ENCODE results near the gene LTBP1. TPM values are rescaled to one million over a fixed set of nuclear protein-coding genes. Genes with fewer than 3 reads are reported as not detected.

Gene LTBP1
- total RNA-seq, 2 experiments from 2014 or later, result 61.1 to 82.6 TPM

GRCh38 chr2:33307659-33308270 lies 361.0 kb downstream of the LTBP1 start:
- no peaks in the 10 kb centered on the region for H3K79me2 ChIP-seq (ENCODE audit: insufficient read depth, low read depth, low read length)
- no peak for TF ChIP-seq EZH2phosphoT487 (IDR thresholded peaks at IDR 0.05; ENCODE audit: borderline replicate concordance, low read depth, low read length)
- TF ChIP-seq CTCF (conservative IDR thresholded peaks at IDR 0.05; ENCODE audit: low read length), result no peak
- POLR2A ChIA-PET, result interaction anchor here (0.9 kb wide), 1 partner anchor 22 kb away, joined by 3 read pairs; no protein-coding TSS in a partner anchor
- H3K4me3 ChIP-seq (ENCODE audit: low read depth, low read length, poor library complexity, severe bottlenecking), result no peak overlapping the region
- H3K9me3 ChIP-seq (ENCODE audit: low read length), result no peaks in the 10 kb centered on the region
- peaks cover 62% of the 10 kb centered on the region for H3K36me3 ChIP-seq (ENCODE audit: insufficient read depth, low read length)
- no TSS peak for BruUV-seq (replicated peaks)
- H3K4me1 ChIP-seq (ENCODE audit: insufficient read depth, low read length, poor library complexity, severe bottlenecking), result no peaks in the 10 kb centered on the region
- CTCF ChIA-PET (ENCODE audit: unreplicated experiment), result no interaction called here
- DNase-seq (ENCODE audit: low spot score), result no peak
- no peak overlapping the region for H3K4me2 ChIP-seq (ENCODE audit: low read length)
- no peak overlapping the region for H2AFZ ChIP-seq (ENCODE audit: low read length)
- no peak overlapping the region for H3K27ac ChIP-seq (ENCODE audit: low read depth, low read length, poor library complexity, severe bottlenecking)
- H3K9me2 ChIP-seq (ENCODE audit: insufficient read depth, low read length), result no peaks in the 10 kb centered on the region
- intact Hi-C loops (cut with micrococcal nuclease; ENCODE audit: unreplicated experiment), result no loop called here
- no peaks in the 10 kb centered on the region for H4K20me1 ChIP-seq (ENCODE audit: insufficient read depth, low read length)

- H3K79me2 ChIP-seq (ENCODE audit: insufficient read depth, low read depth, low read length), result no peaks in the 10 kb centered on the region
- no peaks in the 10 kb centered on the region for H4K20me1 ChIP-seq (ENCODE audit: insufficient read depth, low read length)
- BruUV-seq (replicated peaks), result no TSS peak
- CTCF ChIA-PET (ENCODE audit: unreplicated experiment), result no interaction called here
- intact Hi-C loops (cut with micrococcal nuclease; ENCODE audit: unreplicated experiment), result no loop called here
- no peak overlapping the region for H2AFZ ChIP-seq (ENCODE audit: low read length)
- no peaks in the 10 kb centered on the region for H3K9me3 ChIP-seq (ENCODE audit: low read length)
- DNase-seq (ENCODE audit: low spot score), result no peak
- H3K27ac ChIP-seq (ENCODE audit: low read depth, low read length, poor library complexity, severe bottlenecking), result no peak overlapping the region
- no peaks in the 10 kb centered on the region for H3K4me1 ChIP-seq (ENCODE audit: insufficient read depth, low read length, poor library complexity, severe bottlenecking)
- TF ChIP-seq CTCF (conservative IDR thresholded peaks at IDR 0.05; ENCODE audit: low read length) (no peak), EZH2phosphoT487 (IDR thresholded peaks at IDR 0.05; ENCODE audit: borderline replicate concordance, low read depth, low read length) (no peak)
- POLR2A ChIA-PET, result no interaction called here
- H3K36me3 ChIP-seq (ENCODE audit: insufficient read depth, low read length), result peaks cover 76% of the 10 kb centered on the region
- H3K4me3 ChIP-seq (ENCODE audit: low read depth, low read length, poor library complexity, severe bottlenecking), result no peak overlapping the region
- no peaks in the 10 kb centered on the region for H3K9me2 ChIP-seq (ENCODE audit: insufficient read depth, low read length)
- no peak overlapping the region for H3K4me2 ChIP-seq (ENCODE audit: low read length)
Observed at GRCh38 chr2:33312355-33312754, 365.6 kb downstream of the LTBP1 start.

- no peaks in the 10 kb centered on the region for H3K9me3 ChIP-seq (ENCODE audit: low read length)
- BruUV-seq (replicated peaks), result no TSS peak
- H4K20me1 ChIP-seq (ENCODE audit: insufficient read depth, low read length), result no peaks in the 10 kb centered on the region
- no peaks in the 10 kb centered on the region for H3K9me2 ChIP-seq (ENCODE audit: insufficient read depth, low read length)
- H3K4me1 ChIP-seq (ENCODE audit: insufficient read depth, low read length, poor library complexity, severe bottlenecking), result no peaks in the 10 kb centered on the region
- H3K36me3 ChIP-seq (ENCODE audit: insufficient read depth, low read length), result peaks cover 81% of the 10 kb centered on the region
- H3K4me3 ChIP-seq (ENCODE audit: low read depth, low read length, poor library complexity, severe bottlenecking), result no peak overlapping the region
- no peak for DNase-seq (ENCODE audit: low spot score)
- intact Hi-C loops (cut with micrococcal nuclease; ENCODE audit: unreplicated experiment), result no loop called here
- ChIA-PET POLR2A (no interaction called here), CTCF (ENCODE audit: unreplicated experiment) (no interaction called here)
- H3K27ac ChIP-seq (ENCODE audit: low read depth, low read length, poor library complexity, severe bottlenecking), result no peak overlapping the region
- TF ChIP-seq EZH2phosphoT487 (IDR thresholded peaks at IDR 0.05; ENCODE audit: borderline replicate concordance, low read depth, low read length) (no peak), CTCF (conservative IDR thresholded peaks at IDR 0.05; ENCODE audit: low read length) (no peak)
- no peak overlapping the region for H3K4me2 ChIP-seq (ENCODE audit: low read length)
- H2AFZ ChIP-seq (ENCODE audit: low read length), result no peak overlapping the region
- H3K79me2 ChIP-seq (ENCODE audit: insufficient read depth, low read depth, low read length), result no peaks in the 10 kb centered on the region
Observed at GRCh38 chr2:33313039-33313438, 366.3 kb downstream of the LTBP1 start.
